ENCODE data around the gene RHCE. TPM values are rescaled to one million over a fixed set of nuclear protein-coding genes. Genes with fewer than 3 reads are reported as not detected.
"Not testable (repeated sequence)": the region's sequence is repeated elsewhere in the genome, so short reads cannot be mapped to it uniquely, and the experiment has no call there.

The RHCE gene
- total RNA-seq (10 to 100 TPM in 1 of 2 donors, under 1 TPM in 1; 0.92 to 89.9 TPM), polyA plus RNA-seq (under 1 TPM; 0.42 to 0.46 TPM)

DNA sequence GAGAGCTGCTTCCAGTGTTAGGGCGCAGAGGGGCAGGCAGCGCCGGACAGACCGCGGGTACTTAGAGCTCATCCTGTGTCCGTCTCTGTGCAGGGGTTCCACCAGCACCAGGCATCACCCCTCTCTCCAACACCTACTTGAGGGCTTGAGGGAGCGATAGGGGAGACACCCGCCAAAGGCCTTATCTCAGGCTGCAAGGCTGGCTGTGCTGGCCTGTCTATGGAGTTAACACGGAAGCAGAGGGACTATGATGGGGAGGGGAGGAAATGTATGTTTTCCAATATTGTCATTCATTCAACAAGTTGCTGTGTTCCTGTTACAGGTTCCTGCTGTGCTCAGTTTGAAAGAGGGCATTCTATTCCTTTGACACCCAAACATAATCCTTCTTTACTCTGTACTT is at the start of gene RHCE:
RHCE (minus strand) TSS at position 111 of the 400 bp plus-strand sequence; CDS start at position 72, 39 bp downstream.
- H3K4me3 ChIP-seq (ENCODE audit: low read depth in 1 of 3, low read length in 3 of 3); H3K27ac ChIP-seq (ENCODE audit: low read depth in 1 of 2, low read length in 2 of 2); H3K36me3 ChIP-seq (ENCODE audit: control insufficient read depth in 4 of 4, insufficient read depth in 3 of 4, low read depth in 1 of 4, low read length in 3 of 4); H3K9me3 ChIP-seq (ENCODE audit: control insufficient read depth in 4 of 4, low read length in 3 of 4); H3K9ac ChIP-seq (ENCODE audit: low read depth in 1 of 2, low read length in 2 of 2); DNase-seq (ENCODE audit: low spot score); H3K27me3 ChIP-seq (ENCODE audit: control insufficient read depth in 4 of 4, insufficient read depth in 4 of 4, low read length in 3 of 4): not testable (repeated sequence)
- WGBS, result 91% methylated on average over 9 of the region's 9 CpGs
- peaks cover 0 to 14% (median 6%) of the 10 kb centered on the region in 4 donors for H3K4me1 ChIP-seq (ENCODE audit: control insufficient read depth in 4 of 4, insufficient read depth in 4 of 4, low read length in 3 of 4)

DNA sequence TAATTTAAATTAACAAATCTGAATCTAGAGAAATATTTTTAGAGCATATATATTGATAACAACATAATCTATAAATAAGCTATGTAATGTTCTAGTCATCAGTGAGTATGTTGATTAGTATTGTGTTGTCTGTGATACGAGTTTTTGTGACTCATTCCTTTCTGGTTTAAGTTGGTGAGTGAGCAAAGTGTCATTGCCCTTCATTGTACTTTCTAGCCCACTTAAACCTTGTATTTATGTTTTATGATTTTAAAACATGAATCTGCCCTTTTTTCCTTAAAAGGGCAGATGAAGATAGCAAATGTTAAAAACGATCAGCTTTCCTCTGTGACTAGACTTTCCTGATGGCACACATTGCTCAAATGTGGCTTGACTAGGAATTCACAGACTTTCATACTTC is 48.6 kb upstream of the RHCE start:
- no peak for TF ChIP-seq HNF4A (conservative IDR thresholded peaks at IDR 0.05)
- TF ChIP-seq, protein P1, sequence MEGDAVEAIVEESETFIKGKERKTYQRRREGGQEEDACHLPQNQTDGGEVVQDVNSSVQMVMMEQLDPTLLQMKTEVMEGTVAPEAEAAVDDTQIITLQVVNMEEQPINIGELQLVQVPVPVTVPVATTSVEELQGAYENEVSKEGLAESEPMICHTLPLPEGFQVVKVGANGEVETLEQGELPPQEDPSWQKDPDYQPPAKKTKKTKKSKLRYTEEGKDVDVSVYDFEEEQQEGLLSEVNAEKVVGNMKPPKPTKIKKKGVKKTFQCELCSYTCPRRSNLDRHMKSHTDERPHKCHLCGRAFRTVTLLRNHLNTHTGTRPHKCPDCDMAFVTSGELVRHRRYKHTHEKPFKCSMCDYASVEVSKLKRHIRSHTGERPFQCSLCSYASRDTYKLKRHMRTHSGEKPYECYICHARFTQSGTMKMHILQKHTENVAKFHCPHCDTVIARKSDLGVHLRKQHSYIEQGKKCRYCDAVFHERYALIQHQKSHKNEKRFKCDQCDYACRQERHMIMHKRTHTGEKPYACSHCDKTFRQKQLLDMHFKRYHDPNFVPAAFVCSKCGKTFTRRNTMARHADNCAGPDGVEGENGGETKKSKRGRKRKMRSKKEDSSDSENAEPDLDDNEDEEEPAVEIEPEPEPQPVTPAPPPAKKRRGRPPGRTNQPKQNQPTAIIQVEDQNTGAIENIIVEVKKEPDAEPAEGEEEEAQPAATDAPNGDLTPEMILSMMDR (IDR thresholded peaks at IDR 0.05; ENCODE audit: low read depth, low read length, missing input control), result no peak
- TF ChIP-seq, protein P2, sequence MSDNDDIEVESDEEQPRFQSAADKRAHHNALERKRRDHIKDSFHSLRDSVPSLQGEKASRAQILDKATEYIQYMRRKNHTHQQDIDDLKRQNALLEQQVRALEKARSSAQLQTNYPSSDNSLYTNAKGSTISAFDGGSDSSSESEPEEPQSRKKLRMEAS (IDR thresholded peaks at IDR 0.05), result no peak
- no peak for TF ChIP-seq NR2F2 (IDR thresholded peaks at IDR 0.05)
- no peak for TF ChIP-seq RAD21 (IDR thresholded peaks at IDR 0.05)
- TF ChIP-seq, protein P3, sequence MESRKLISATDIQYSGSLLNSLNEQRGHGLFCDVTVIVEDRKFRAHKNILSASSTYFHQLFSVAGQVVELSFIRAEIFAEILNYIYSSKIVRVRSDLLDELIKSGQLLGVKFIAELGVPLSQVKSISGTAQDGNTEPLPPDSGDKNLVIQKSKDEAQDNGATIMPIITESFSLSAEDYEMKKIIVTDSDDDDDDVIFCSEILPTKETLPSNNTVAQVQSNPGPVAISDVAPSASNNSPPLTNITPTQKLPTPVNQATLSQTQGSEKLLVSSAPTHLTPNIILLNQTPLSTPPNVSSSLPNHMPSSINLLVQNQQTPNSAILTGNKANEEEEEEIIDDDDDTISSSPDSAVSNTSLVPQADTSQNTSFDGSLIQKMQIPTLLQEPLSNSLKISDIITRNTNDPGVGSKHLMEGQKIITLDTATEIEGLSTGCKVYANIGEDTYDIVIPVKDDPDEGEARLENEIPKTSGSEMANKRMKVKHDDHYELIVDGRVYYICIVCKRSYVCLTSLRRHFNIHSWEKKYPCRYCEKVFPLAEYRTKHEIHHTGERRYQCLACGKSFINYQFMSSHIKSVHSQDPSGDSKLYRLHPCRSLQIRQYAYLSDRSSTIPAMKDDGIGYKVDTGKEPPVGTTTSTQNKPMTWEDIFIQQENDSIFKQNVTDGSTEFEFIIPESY (IDR thresholded peaks at IDR 0.05), result no peak
- no peak for TF ChIP-seq ATF3 (IDR thresholded peaks at IDR 0.05)
- no peak for TF ChIP-seq RXRA (IDR thresholded peaks at IDR 0.05)
- TF ChIP-seq EGR1 (IDR thresholded peaks at IDR 0.05; ENCODE audit: low read depth in 2 of 2), result no peak
- no peaks in the 10 kb centered on the region for H3K27me3 ChIP-seq (ENCODE audit: control insufficient read depth in 4 of 4, insufficient read depth in 4 of 4, low read length in 3 of 4)
- no peak overlapping the region for H3K4me3 ChIP-seq (ENCODE audit: low read depth in 1 of 3, low read length in 3 of 3)
- whole genome bisulfite sequencing, result 90% methylated on average over 2 of the region's 2 CpGs
- no peak overlapping the region for H3K9ac ChIP-seq (ENCODE audit: low read depth in 1 of 2, low read length in 2 of 2)
- no peaks in the 10 kb centered on the region for H3K36me3 ChIP-seq (ENCODE audit: control insufficient read depth in 4 of 4, insufficient read depth in 3 of 4, low read depth in 1 of 4, low read length in 3 of 4)
- DNase-seq (ENCODE audit: low spot score), result no peak
- H3K27ac ChIP-seq (ENCODE audit: low read depth in 1 of 2, low read length in 2 of 2), result no peak overlapping the region
- H3K4me1 ChIP-seq (ENCODE audit: control insufficient read depth in 4 of 4, insufficient read depth in 4 of 4, low read length in 3 of 4), result peaks cover 0 to 6% (median 2%) of the 10 kb centered on the region in 4 donors
- no peaks in the 10 kb centered on the region for H3K9me3 ChIP-seq (ENCODE audit: control insufficient read depth in 4 of 4, low read length in 3 of 4)

- no peak overlapping the region for H3K27ac ChIP-seq (ENCODE audit: low read depth in 1 of 2, low read length in 2 of 2)
- peaks cover 0 to 2% (median 0%) of the 10 kb centered on the region in 4 donors for H3K36me3 ChIP-seq (ENCODE audit: control insufficient read depth in 4 of 4, insufficient read depth in 3 of 4, low read depth in 1 of 4, low read length in 3 of 4)
- TF ChIP-seq EGR1 (IDR thresholded peaks at IDR 0.05; ENCODE audit: low read depth in 2 of 2) (no peak), YY1 (IDR thresholded peaks at IDR 0.05) (no peak), SP1 (IDR thresholded peaks at IDR 0.05) (no peak), RAD21 (IDR thresholded peaks at IDR 0.05) (no peak), HNF4G (IDR thresholded peaks at IDR 0.05) (no peak), TAF1 (conservative IDR thresholded peaks at IDR 0.05) (no peak)
- TF ChIP-seq, protein P1 (IDR thresholded peaks at IDR 0.05; ENCODE audit: low read depth, low read length, missing input control), result no peak
- no peaks in the 10 kb centered on the region for H3K9me3 ChIP-seq (ENCODE audit: control insufficient read depth in 4 of 4, low read length in 3 of 4)
- H3K4me3 ChIP-seq (ENCODE audit: low read depth in 1 of 3, low read length in 3 of 3), result no peak overlapping the region
- H3K9ac ChIP-seq (ENCODE audit: low read depth in 1 of 2, low read length in 2 of 2), result no peak overlapping the region
- peaks cover 0 to 5% (median 1%) of the 10 kb centered on the region in 4 donors for H3K4me1 ChIP-seq (ENCODE audit: control insufficient read depth in 4 of 4, insufficient read depth in 4 of 4, low read length in 3 of 4)
- no peaks in the 10 kb centered on the region for H3K27me3 ChIP-seq (ENCODE audit: control insufficient read depth in 4 of 4, insufficient read depth in 4 of 4, low read length in 3 of 4)
- no peak for DNase-seq (ENCODE audit: low spot score)
These were observed 47.4 kb upstream of the RHCE start for GRCh38 chr1:25468033-25468432.

All from liver (tissue), 9 donors.